MG63 (cell line): ENCODE results near the gene PHF2. TPM values are rescaled to one million over a fixed set of nuclear protein-coding genes. Genes with fewer than 3 reads are reported as not detected.
"Not testable (repeated sequence)": the region's sequence is repeated elsewhere in the genome, so short reads cannot be mapped to it uniquely, and the experiment has no call there.

Source experiments
- DNase-seq: peaks from one replicate; pipeline ENCODE4 v3.0.0-alpha.2; 2020
- H3K27me3 ChIP-seq: fragments of 250-450 bp; sonication (Bioruptor Pico); 2 replicates; pipeline ENCODE4 v1.5.1; 2020; ENCODE audit warnings: mild to moderate bottlenecking, moderate library complexity
- H3K36me3 ChIP-seq: fragments of 250-450 bp; sonication (Bioruptor Pico); 2 replicates; pipeline ENCODE4 v1.5.1; 2020; ENCODE audit warnings: mild to moderate bottlenecking, moderate library complexity
- H3K4me3 ChIP-seq: fragments of 250-450 bp; sonication (Bioruptor Pico); 2 replicates; pipeline ENCODE4 v1.5.1; 2020; ENCODE audit warnings: mild to moderate bottlenecking, moderate library complexity
- H3K9me3 ChIP-seq: fragments of 250-450 bp; sonication (Bioruptor Pico); 2 replicates; pipeline ENCODE4 v1.5.1; 2020; ENCODE audit warnings: mild to moderate bottlenecking, moderate library complexity
- total RNA-seq: library from RNA; depleted of rRNA; stranded (reverse); fragments of >200 nt; shearing (Covaris generic); gene quantifications from 2 replicates; pipeline ENCODE4 v1.2.3, GENCODE V29; 2014; ENCODE audit warnings: low replicate concordance

The PHF2 gene
- total RNA-seq, 1 experiment from 2014 or later, result 6.6 TPM

DNA sequence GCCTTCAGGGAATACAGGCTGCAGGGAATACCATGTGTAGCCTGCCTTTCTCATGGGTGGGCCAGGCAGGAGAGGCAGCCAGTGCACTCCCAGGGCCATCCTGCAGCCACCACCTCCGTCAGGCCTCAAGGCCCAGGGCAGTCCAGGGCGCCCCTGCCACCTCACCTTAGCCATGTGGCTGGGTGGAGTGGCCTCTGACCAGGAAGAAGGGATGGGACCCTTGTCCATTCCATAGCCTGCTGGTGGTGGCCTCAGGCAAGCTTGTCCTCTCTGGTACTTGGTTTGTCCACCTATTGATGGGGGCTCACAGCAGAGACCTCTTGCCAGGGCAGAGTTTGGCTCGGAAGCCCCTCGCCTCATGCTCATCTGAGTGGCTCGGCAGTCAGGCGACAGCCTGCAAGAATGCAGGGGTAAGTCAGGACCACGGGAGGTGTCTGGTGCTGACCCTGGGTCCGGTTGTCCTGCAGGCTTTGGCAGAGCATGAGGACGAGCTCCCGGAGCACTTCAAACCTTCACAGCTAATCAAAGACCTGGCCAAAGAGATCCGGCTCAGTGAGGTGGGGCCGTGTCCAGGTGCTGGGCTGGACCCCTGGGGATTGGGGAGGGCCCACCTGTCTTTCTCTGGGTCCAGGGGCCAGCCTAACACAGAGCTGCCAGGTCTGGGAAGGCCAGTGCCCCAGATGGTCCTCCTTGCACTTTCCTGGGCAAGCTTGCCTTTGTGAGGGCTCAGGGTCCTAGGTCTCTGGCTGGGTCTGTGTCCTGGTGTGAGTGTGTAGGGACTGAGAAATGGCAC, 82.9 kb downstream of the PHF2 start:
- Histone ChIP-seq H3K4me3 (no peak overlapping the region), H3K9me3 (no peaks in the 10 kb centered on the region), H3K36me3 (no peaks in the 10 kb centered on the region), H3K27me3 (no peaks in the 10 kb centered on the region)
- DNase-seq, result no peak

DNA sequence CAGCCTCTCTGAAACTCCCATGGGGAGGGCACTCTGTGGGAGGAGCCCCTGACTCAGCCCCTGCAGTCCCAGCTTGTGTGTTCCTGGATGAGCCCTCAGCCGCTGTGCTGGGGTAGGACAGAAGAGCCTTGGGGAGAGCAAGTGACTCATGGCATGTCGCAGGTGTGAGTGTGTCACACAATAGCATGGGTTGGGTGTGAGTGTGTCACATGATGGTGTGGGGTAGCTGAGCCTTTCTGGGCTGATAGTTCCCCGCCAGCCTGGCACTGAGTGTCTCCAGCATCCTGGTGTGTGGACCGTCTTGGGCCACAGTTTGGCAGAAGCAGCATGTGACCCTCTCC, 83.4 kb downstream of the PHF2 start:
- no peak for DNase-seq
- no peaks in the 10 kb centered on the region for H3K27me3 ChIP-seq
- H3K36me3 ChIP-seq, result no peaks in the 10 kb centered on the region
- no peaks in the 10 kb centered on the region for H3K9me3 ChIP-seq
- no peak overlapping the region for H3K4me3 ChIP-seq

DNA sequence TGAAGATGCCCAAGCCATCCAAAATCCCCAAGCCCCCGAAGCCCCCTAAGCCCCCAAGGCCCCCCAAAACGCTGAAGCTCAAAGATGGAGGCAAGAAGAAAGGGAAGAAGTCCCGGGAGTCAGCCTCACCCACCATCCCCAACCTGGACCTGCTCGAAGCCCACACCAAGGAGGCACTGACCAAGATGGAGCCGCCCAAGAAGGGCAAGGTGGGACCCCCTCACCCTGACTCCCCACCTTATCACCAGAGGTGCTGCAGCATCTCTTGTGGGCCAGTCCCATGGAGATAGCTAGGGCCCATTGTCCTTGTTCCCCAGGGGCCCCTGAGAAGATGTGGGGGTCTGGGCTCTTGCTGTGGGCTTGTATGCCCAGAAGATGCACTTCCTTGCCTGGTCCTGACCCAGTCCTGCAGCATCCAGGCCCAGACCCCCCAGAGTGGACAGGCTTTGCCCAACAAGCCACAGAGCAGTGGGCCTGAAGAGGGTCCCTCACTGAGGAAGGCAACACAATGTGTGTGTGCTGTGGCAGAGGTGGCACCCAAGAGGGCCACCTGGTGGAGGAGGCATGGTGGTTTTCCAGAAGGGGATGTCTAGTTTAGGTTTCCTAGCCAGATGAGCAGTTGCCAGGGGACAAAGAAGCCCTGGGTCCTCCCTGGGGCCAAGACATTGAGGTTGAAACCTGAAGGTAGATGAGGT, 84.1 kb downstream of the PHF2 start:
- no peaks in the 10 kb centered on the region for H3K27me3 ChIP-seq

GRCh38 chr9:93661591-93661990, 85.2 kb downstream of the PHF2 start:
- Histone ChIP-seq H3K9me3 (no peaks in the 10 kb centered on the region), H3K27me3 (no peaks in the 10 kb centered on the region), H3K36me3 (no peaks in the 10 kb centered on the region), H3K4me3 (no peak overlapping the region)
- DNase-seq, result no peak

More for the DNA sequence above, 84.1 kb downstream of the PHF2 start:
- Histone ChIP-seq H3K36me3 (no peaks in the 10 kb centered on the region), H3K9me3 (no peaks in the 10 kb centered on the region), H3K4me3 (no peak overlapping the region)
- no peak for DNase-seq

DNA sequence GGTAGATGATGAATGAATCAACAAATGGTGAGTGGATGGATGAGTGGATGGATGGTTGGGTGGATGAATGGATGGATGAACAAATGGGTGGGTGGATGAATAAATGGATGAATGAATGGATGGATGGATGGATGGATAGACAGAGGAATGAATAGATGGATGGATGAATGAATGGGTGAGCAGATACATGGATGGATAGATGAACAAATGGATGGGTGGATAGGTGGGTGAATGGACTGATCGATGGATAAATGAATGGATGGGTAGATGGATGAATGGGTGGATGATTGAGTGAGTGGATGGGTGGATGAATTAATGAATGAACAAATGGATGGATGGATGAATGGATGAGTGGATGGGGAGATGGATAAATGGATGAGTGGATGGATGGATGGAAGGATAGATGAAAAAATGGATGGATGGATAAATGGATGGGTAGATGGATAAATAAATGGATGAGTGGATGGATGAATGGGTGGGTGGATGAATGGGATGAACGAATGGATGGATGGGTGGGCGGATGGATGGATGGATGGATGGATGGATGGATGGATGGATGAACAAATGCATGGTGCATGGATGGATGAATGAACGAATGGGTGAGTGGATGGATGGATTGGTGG, 85.7 kb downstream of the PHF2 start:
- Histone ChIP-seq H3K9me3 (no peaks in the 10 kb centered on the region), H3K36me3 (no peaks in the 10 kb centered on the region), H3K4me3 (no peak overlapping the region), H3K27me3 (no peaks in the 10 kb centered on the region)
- DNase-seq, result no peak

DNA sequence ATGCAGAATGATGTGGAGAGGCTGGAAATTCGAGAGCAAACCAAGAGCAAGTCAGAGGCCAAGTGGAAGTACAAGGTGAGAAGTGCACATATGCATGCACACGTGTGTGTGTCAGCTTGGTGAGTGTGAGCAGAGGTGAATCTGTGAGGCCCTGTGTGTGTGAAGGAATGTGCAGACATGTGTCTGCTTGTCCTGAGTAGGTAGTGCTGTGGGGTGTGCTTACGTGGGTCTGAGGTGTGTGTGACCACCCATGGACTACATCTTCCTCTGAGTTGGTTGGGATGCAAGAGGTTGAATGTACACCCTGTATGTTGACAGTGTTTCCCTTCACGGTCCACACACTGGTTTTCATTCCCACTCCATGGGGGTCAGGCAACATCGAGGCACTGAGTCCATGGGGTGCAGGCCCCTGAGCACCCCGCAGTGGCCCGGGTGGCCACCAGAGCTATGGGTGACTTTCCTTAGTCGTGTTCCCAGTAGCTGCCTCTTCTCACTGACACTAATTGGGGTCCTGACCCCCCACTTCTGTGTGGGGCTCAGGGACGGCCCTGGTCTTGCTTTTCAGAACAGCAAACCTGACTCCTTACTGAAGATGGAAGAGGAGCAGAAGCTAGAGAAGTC, 86.7 kb downstream of the PHF2 start:
- no peaks in the 10 kb centered on the region for H3K9me3 ChIP-seq
- H3K4me3 ChIP-seq, result no peak overlapping the region
- no peak for DNase-seq
- H3K27me3 ChIP-seq, result no peaks in the 10 kb centered on the region
- no peaks in the 10 kb centered on the region for H3K36me3 ChIP-seq

DNA sequence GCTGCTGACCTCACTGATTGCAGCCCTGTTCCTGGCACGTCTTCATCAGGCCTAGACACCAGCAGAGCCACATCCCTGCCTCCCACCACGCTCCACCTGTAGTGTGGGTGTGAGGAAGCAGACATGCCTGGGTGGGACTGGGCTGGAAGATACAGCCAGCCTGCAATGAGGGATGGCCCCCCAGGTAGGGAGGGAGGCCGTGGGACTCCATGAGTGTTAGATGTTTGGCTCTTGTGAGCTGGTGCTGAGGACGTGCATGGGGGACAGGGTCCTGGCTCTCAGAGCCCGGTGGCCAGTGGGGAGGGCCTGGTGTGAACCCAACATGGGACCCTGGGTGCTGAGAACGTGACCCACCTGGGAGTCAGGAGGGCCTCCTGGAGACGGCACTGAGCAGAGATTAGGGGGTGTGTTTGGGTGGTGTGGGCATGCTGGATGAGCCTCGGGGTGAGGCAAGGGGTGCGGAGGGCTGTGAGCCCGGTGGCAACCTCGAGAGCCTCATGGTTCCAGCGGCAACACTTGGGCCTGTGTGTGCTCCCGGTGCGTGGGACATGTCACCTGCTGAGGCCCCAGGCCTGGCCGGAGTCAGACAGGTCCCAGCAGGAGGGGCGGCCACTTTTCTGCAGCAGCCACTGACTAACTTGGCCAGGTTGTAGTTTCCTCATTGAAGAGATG, 87.6 kb downstream of the PHF2 start:
- Histone ChIP-seq H3K4me3 (no peak overlapping the region), H3K9me3 (no peaks in the 10 kb centered on the region), H3K36me3 (no peaks in the 10 kb centered on the region), H3K27me3 (no peaks in the 10 kb centered on the region)
- DNase-seq, result no peak

DNA sequence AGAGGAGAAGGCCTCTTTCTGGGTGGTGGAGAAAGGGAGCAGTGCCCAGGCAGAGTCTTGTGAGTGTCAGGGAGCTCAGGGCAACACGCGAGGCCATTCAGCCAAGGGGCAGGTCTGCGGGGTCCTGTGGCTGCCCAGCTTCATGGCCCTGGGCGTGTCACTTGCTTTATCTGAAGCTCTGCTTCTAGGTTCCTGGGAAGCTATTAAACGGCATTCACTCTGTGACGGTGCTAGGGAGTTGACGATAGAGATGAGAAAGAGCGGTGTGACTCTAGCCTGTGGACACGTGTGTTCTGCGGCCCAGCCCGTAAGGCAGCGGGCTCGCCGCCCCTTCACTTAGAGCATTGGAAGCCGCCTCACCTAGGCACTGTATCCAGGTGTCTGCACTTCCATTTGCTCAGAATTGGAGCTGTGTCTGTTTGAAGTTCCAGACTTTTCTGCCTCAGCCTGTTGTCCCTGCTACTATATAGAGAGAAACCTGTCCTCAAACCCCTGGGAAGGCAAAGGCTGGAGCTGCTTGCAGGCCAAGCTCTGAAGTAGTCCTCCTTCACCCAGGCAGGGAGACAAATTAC, 88.3 kb downstream of the PHF2 start:
- Histone ChIP-seq H3K4me3 (no peak overlapping the region), H3K27me3 (no peaks in the 10 kb centered on the region), H3K9me3 (no peaks in the 10 kb centered on the region), H3K36me3 (no peaks in the 10 kb centered on the region)
- DNase-seq, result no peak

- no peak for DNase-seq
- no peak overlapping the region for H3K4me3 ChIP-seq
- H3K27me3 ChIP-seq, result no peaks in the 10 kb centered on the region
- H3K9me3 ChIP-seq, result no peaks in the 10 kb centered on the region
- no peaks in the 10 kb centered on the region for H3K36me3 ChIP-seq
Measured at GRCh38 chr9:93665128-93665636, 88.8 kb downstream of the PHF2 start.

DNA sequence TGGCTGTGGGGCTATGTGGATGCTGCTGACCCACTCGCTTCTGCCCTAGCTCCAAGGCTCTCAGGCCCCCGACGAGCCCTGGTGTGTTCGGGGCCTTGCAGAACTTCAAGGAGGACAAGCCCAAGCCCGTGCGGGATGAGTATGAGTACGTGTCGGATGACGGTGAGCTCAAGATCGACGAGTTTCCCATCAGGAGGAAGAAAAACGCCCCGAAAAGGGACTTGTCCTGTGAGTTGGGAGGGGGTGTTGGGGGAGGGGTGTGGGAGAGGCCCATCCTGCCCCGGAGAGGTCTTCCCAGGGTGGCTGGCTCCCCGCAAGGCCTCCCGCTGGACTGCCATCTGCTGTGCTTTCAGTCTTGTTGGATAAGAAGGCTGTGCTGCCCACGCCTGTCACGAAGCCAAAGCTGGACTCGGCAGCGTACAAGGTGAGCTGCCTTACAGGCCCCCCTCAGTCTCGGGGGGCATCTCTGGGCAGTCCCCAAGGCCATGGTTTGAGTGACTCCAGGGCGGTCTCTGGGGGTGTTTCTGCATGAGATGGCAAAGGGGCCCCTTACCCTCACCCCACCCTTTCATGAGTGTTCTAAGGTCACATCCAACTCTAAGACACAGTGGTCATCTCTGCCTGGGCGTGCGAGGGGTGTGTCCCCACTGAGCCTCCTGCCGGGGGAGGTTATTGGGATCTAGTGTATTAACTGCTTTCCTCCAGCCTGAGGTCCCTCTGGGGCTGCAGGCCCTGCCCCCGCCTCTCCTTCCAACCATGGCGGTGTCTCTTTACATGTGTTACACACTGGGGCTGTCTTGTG, 89.5 kb downstream of the PHF2 start:
- Histone ChIP-seq H3K27me3 (no peaks in the 10 kb centered on the region), H3K9me3 (no peaks in the 10 kb centered on the region), H3K4me3 (no peak overlapping the region), H3K36me3 (no peaks in the 10 kb centered on the region)
- DNase-seq, result no peak

- DNase-seq, H3K36me3 ChIP-seq, H3K27me3 ChIP-seq, H3K4me3 ChIP-seq, H3K9me3 ChIP-seq: not testable (repeated sequence)
Measured at GRCh38 chr9:93666439-93666784, 90.0 kb downstream of the PHF2 start.

DNA sequence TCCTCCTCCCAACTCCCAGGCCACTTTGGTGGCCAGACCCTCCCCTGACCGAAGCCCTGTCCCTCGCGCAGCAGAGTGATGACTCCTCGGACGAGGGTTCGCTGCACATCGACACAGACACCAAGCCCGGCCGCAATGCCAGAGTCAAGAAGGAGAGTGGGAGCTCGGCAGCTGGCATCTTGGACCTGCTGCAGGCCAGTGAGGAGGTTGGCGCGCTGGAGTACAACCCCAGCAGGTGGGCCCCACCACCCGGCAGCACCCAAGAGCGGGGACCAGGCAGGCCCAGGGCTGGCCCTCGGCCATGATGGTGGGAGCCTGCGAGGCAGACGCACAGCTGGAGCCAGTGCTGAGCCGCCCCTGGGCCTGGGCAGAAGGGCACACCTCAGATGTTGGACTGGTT, 90.6 kb downstream of the PHF2 start:
- Histone ChIP-seq H3K27me3 (no peaks in the 10 kb centered on the region), H3K9me3 (no peaks in the 10 kb centered on the region), H3K4me3 (no peak overlapping the region), H3K36me3 (no peaks in the 10 kb centered on the region)
- DNase-seq, result no peak

DNA sequence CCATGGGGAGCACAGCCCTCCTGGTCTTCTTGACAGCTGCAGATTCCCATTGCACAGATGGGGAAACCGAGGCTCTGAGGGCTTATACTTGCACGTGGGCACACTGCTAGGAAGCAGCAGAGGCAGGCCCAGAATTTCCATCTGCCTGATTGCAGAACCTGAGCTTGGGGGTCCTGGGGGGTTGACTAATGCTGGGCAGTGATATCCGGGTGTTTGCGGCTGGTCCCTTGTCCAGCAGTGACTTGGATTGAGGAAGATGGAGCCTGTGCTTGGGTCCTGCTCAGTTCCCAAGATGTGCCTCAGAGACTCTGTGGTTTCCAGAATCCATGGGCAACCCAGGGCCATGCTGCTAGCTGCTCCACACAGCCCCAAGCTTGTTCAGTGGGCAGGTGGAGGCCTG, 91.2 kb downstream of the PHF2 start:
- no peaks in the 10 kb centered on the region for H3K36me3 ChIP-seq
- no peak overlapping the region for H3K4me3 ChIP-seq
- H3K9me3 ChIP-seq, result no peaks in the 10 kb centered on the region
- no peaks in the 10 kb centered on the region for H3K27me3 ChIP-seq
- DNase-seq, result no peak

GRCh38 chr9:93668261-93668871, 92.0 kb downstream of the PHF2 start:
- no peaks in the 10 kb centered on the region for H3K9me3 ChIP-seq
- DNase-seq, result no peak
- H3K4me3 ChIP-seq, result no peak overlapping the region
- H3K27me3 ChIP-seq, result no peaks in the 10 kb centered on the region
- no peaks in the 10 kb centered on the region for H3K36me3 ChIP-seq

- H3K27me3 ChIP-seq, result no peaks in the 10 kb centered on the region
- no peak for DNase-seq
- H3K9me3 ChIP-seq, result no peaks in the 10 kb centered on the region
- H3K36me3 ChIP-seq, result no peaks in the 10 kb centered on the region
- no peak overlapping the region for H3K4me3 ChIP-seq
Measured at GRCh38 chr9:93669116-93669957, 93.0 kb downstream of the PHF2 start.
